ENCODE results near the gene VWA5B1. TPM values are rescaled to one million over a fixed set of nuclear protein-coding genes. Genes with fewer than 3 reads are reported as not detected.

The VWA5B1 gene
- total and polyA plus RNA-seq, 2 of the 8 experiments (the other 6 are each of a cell fraction or from before 2014, with no cell fraction given): 0.54 to 2.3 TPM

GRCh38 chr1:20385630-20386029, 95.0 kb downstream of the VWA5B1 start (continued):
- TF ChIP-seq HDAC6 (IDR thresholded peaks at IDR 0.05; ENCODE audit: low read depth, low read length) (no peak), RXRA (IDR thresholded peaks at IDR 0.05; ENCODE audit: insufficient read depth, low read depth, low read length) (no peak), YY1 (IDR thresholded peaks at IDR 0.05; ENCODE audit: low read depth, low read length) (no peak), TAF7 (optimal IDR thresholded peaks at IDR 0.05; ENCODE audit: borderline replicate concordance, low read depth, low read length) (no peak)

Data from H1 (cell line).